ENCODE data around the gene MYO5A. TPM values are rescaled to one million over a fixed set of nuclear protein-coding genes. Genes with fewer than 3 reads are reported as not detected.

MYO5A gene
- total RNA-seq, 4 donors from 2014 or later = 8.9 to 65.2 (median 12.7) TPM

GRCh38 chr15:52329987-52330386, 198.7 kb downstream of the MYO5A start:
- Histone ChIP-seq H3K27me3 (no peaks in the 10 kb centered on the region), H3K36me3 (peaks cover 0 to 11% (median 0%) of the 10 kb centered on the region in 3 donors), H3K4me1 (no peaks in the 10 kb centered on the region), H3K9me3 (no peaks in the 10 kb centered on the region), H3K4me3 (no peak overlapping the region), H3K27ac (no peak overlapping the region)
- TF ChIP-seq CTCF (IDR thresholded peaks at IDR 0.05) = no peak
- no peak for TF ChIP-seq POLR2A (IDR thresholded peaks at IDR 0.05)
- DNase-seq = no peak

DNA sequence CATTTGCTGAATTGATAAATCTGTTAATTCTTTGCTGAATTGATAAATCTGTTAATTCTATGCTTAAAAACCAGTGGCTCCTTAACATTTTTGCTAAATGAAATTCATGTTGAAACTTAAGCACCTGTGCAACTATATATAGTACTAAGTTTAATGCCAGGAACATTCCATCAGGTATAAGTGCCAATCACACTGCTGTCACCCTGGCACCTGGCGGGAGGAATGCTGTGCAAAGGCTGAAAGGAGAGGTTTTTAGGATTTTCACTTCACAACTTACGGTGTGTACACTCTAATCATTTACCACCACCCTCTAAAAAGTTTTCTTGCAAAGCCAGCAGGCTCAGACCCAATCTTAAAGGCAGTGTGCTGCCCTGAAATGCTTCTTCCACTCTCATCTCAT, 199.5 kb downstream of the MYO5A start:
- no peaks in the 10 kb centered on the region for H3K4me1 ChIP-seq
- TF ChIP-seq POLR2A (IDR thresholded peaks at IDR 0.05) (no peak), CTCF (IDR thresholded peaks at IDR 0.05) (no peak)
- no peak for DNase-seq
- no peaks in the 10 kb centered on the region for H3K9me3 ChIP-seq
- H3K27ac ChIP-seq = no peak overlapping the region
- H3K36me3 ChIP-seq = peaks cover 0 to 11% (median 0%) of the 10 kb centered on the region in 3 donors
- no peak overlapping the region for H3K4me3 ChIP-seq
- no peaks in the 10 kb centered on the region for H3K27me3 ChIP-seq

- Histone ChIP-seq H3K27ac (no peak overlapping the region), H3K9me3 (no peaks in the 10 kb centered on the region), H3K27me3 (no peaks in the 10 kb centered on the region), H3K4me3 (no peak overlapping the region), H3K4me1 (no peaks in the 10 kb centered on the region), H3K36me3 (peaks cover 0 to 11% (median 0%) of the 10 kb centered on the region in 3 donors)
- no peak for DNase-seq
- no peak for TF ChIP-seq CTCF (IDR thresholded peaks at IDR 0.05)
- TF ChIP-seq POLR2A (IDR thresholded peaks at IDR 0.05) = no peak
Observed at GRCh38 chr15:52328680-52329079, 200.0 kb downstream of the MYO5A start.

- TF ChIP-seq POLR2A (IDR thresholded peaks at IDR 0.05) = no peak
- H3K36me3 ChIP-seq = peaks cover 0 to 11% (median 0%) of the 10 kb centered on the region in 3 donors
- H3K9me3 ChIP-seq = no peaks in the 10 kb centered on the region
- H3K4me1 ChIP-seq = no peaks in the 10 kb centered on the region
- H3K4me3 ChIP-seq = no peak overlapping the region
- DNase-seq = no peak
- no peak overlapping the region for H3K27ac ChIP-seq
- H3K27me3 ChIP-seq = no peaks in the 10 kb centered on the region
Observed at GRCh38 chr15:52326756-52327155, 201.9 kb downstream of the MYO5A start.

DNA sequence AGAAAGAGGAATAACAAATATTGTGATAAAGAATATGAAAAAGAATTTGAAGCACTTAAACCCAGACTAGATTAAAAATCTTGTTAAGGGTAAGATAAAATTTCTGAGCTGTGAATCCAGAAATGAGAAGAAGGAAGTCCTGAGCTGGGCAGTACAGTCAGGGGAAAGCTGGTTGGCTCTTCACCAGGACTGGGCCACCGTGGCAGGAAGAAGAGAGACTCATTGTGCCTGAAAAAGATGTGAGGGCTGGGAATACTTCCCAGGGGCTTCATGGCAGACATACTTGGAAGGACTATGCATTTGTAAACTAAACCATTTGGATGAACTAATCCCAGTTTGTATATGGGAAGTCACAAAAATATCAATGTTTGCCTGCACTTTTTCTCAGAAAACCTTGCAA, 204.6 kb downstream of the MYO5A start:
- Histone ChIP-seq H3K27me3 (no peaks in the 10 kb centered on the region), H3K27ac (no peak overlapping the region), H3K4me3 (no peak overlapping the region), H3K4me1 (no peaks in the 10 kb centered on the region), H3K36me3 (peaks cover 0 to 17% (median 0%) of the 10 kb centered on the region in 3 donors), H3K9me3 (no peaks in the 10 kb centered on the region)
- no peak for TF ChIP-seq CTCF (IDR thresholded peaks at IDR 0.05)
- TF ChIP-seq POLR2A (IDR thresholded peaks at IDR 0.05) = no peak
- DNase-seq = no peak

DNA sequence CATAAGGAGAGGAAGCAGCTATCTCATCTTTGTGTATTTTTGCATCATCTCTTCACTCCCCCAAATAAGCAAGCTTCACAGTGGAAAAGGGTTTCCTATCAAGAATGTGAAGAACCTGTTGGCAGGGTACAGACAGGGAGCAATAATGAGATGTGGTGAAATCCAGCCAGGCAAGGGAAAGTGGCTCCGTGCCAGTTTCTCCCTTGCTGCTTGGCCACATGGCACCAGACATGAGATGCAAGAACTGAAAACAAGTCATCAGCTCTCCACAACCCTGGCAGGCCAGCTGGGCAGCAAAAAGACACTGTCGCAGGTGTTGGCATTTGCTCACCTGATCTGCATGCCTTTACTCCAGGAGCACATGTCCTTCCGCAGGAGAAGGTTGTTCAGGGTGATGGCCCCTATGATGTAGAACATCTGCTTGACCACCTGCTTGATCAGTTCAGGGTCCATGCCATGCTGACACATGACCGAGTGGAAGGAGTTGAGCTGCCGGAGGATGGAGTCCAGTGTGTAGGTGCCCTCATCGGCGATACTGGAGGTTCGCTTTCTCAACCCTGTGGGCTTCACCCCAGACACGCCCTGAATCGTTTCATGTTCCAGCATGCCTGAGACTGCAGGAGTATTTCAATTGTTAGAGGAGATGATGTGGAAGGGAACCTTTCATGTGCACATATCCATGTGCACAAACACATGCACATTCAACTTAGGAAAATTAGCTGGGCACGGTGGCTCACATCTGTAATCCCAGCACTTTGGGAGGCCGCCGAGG, 209.8 kb downstream of the MYO5A start:
- H3K27ac ChIP-seq = no peak overlapping the region
- H3K9me3 ChIP-seq = no peaks in the 10 kb centered on the region
- H3K4me3 ChIP-seq = no peak overlapping the region
- TF ChIP-seq POLR2A (IDR thresholded peaks at IDR 0.05) (no peak), CTCF (IDR thresholded peaks at IDR 0.05) (no peak)
- H3K4me1 ChIP-seq = no peaks in the 10 kb centered on the region
- H3K36me3 ChIP-seq = peaks cover 0 to 21% (median 0%) of the 10 kb centered on the region in 3 donors
- H3K27me3 ChIP-seq = no peaks in the 10 kb centered on the region
- DNase-seq = no peak

Data from Peyer's patch (tissue), 4 donors.